Suprapubic skin (tissue), 4 donors: ENCODE measurements around the gene FANCL. TPM values are rescaled to one million over a fixed set of nuclear protein-coding genes. Genes with fewer than 3 reads are reported as not detected.
"Not testable (repeated sequence)": the region's sequence is repeated elsewhere in the genome, so short reads cannot be mapped to it uniquely, and the experiment has no call there.

Experiments
- DNase-seq, 2 donors: peaks; one replicate each; pipeline ENCODE4 v3.0.0-alpha.2; 2019; ENCODE audit warnings: low spot score in 2 of 2
- H3K27ac ChIP-seq: fragments of 200-600 bp; sonication (generic); one replicate; pipeline ENCODE4 v1.5.1; 2019
- H3K27me3 ChIP-seq: fragments of 200-600 bp; sonication (generic); one replicate; pipeline ENCODE4 v1.5.1; 2019
- H3K36me3 ChIP-seq: fragments of 200-600 bp; sonication (generic); one replicate; pipeline ENCODE4 v1.5.1; 2019
- H3K4me1 ChIP-seq: fragments of 200-600 bp; sonication (generic); one replicate; pipeline ENCODE4 v1.5.1; 2019
- H3K4me3 ChIP-seq: fragments of 200-600 bp; sonication (generic); one replicate; pipeline ENCODE4 v1.5.1; 2019; ENCODE audit warnings: mild to moderate bottlenecking
- H3K9me3 ChIP-seq: fragments of 200-600 bp; sonication (generic); one replicate; pipeline ENCODE4 v1.5.1; 2019
- EP300 ChIP-seq: sonication (generic); formaldehyde crosslinking; IDR thresholded peaks from one replicate; pipeline ENCODE4 v1.6.1; 2017; ENCODE audit warnings: antibody characterized with exemption
- POLR2A ChIP-seq, 2 donors: fragments of 450-650 bp; IDR thresholded peaks; one replicate each; pipeline ENCODE4 v1.6.1; 2017; ENCODE audit warnings: antibody characterized with exemption in 2 of 2, mild to moderate bottlenecking in 2 of 2, moderate library complexity in 2 of 2
- POLR2AphosphoS5 ChIP-seq, 3 donors: sonication (generic); formaldehyde crosslinking; IDR thresholded peaks; one replicate each; pipeline ENCODE4 v1.6.1; 2017; ENCODE audit warnings: antibody characterized with exemption in 3 of 3
- WGBS: methylation state at CpG from one replicate; pipeline ENCODE4 v1.1.5; 2018; 5-methylcytosine and 5-hydroxymethylcytosine counted together
- total RNA-seq, 4 donors: library from RNA; depleted of rRNA; stranded (reverse); fragments of >200 nt; gene quantifications; one replicate each; pipeline ENCODE4 v1.1.0, GENCODE V29; 2016
- TF ChIP-seq, protein P1 (sequence below), 2 donors: fragments of 200-600 bp in 1 of 2; fragments of 450-650 bp in 1 of 2; sonication (generic) in 1 of 2; IDR thresholded peaks; one replicate each; pipeline ENCODE4 v1.5.1; 2016 to 2019; ENCODE audit warnings: antibody characterized with exemption in 2 of 2, mild to moderate bottlenecking in 1 of 2, moderate library complexity in 1 of 2

FANCL gene
- total RNA-seq, 4 donors from 2014 or later: 7.8 to 21.0 (median 15.2) TPM

DNA sequence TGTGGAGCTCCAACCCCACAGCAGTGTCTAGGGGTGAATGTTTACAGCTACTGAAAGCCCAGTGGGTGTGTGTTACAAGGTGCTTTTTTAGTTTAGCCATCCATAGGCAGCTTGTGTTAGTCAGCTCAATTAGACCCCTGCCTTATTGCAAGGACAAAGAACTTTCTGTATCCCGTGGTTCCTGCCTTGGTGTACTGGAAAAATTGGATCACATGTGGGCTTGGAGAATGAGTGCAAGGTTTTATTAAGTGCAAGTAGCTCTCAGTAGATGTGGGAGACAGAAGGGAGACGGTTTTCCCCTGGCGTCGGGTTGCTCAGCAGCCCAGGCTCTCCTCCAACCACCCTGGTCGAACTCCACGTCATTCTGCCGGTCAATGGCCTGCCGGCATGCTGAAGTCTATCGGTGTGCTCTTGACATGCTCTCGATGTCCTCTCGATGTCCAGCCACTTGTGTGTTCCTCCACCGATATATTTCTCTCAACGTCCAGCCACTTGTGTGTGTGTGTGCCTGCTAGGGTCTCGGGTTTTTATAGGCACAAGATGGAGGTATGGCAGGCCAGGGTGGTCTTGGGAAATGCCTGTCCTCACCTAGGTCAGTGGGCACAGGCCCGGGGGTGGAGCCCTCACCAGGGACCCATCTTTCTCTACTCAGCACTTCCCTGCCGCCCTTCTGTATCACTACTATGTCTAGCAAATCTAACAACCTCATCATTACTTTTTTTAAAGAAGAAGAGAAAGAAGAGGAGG, 13.8 kb downstream of the FANCL start:
- Histone ChIP-seq H3K4me3 (no peak overlapping the region), H3K4me1 (no peaks in the 10 kb centered on the region), H3K36me3 (peaks cover 10% of the 10 kb centered on the region), H3K27ac (no peak overlapping the region), H3K9me3 (no peaks in the 10 kb centered on the region), H3K27me3 (no peaks in the 10 kb centered on the region)
- DNase-seq: no peak
- TF ChIP-seq POLR2AphosphoS5 (IDR thresholded peaks at IDR 0.05): no peak
- WGBS: 94% methylated on average over 16 of the region's 16 CpGs

DNA sequence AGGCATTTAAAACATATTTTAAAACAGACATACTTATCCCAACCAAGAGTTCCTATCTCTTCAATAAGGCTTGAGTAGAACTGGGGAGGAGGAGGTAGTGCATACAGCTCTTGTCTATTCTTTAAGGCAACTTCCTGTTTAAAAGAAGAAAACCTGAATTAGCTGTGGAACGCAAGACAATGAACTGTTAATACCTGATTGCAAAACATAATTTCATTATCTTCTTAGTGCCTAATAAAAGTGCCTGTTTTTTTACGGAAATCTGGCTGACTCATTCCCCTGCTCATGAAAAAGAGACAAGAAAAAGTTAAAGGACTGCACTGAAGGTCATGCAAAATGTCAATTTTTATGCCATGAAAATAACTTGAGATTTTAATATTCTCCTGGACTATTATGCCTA, 19.2 kb downstream of the FANCL start:
- no peak for DNase-seq
- Histone ChIP-seq H3K27ac (no peak overlapping the region), H3K36me3 (peaks cover 2% of the 10 kb centered on the region), H3K9me3 (no peaks in the 10 kb centered on the region), H3K4me1 (no peaks in the 10 kb centered on the region), H3K27me3 (no peaks in the 10 kb centered on the region), H3K4me3 (no peak overlapping the region)
- WGBS: 86% methylated on average over 2 of the region's 2 CpGs
- TF ChIP-seq POLR2AphosphoS5 (IDR thresholded peaks at IDR 0.05): no peak
- no peak for TF ChIP-seq POLR2A (IDR thresholded peaks at IDR 0.05)
- TF ChIP-seq, protein P1, sequence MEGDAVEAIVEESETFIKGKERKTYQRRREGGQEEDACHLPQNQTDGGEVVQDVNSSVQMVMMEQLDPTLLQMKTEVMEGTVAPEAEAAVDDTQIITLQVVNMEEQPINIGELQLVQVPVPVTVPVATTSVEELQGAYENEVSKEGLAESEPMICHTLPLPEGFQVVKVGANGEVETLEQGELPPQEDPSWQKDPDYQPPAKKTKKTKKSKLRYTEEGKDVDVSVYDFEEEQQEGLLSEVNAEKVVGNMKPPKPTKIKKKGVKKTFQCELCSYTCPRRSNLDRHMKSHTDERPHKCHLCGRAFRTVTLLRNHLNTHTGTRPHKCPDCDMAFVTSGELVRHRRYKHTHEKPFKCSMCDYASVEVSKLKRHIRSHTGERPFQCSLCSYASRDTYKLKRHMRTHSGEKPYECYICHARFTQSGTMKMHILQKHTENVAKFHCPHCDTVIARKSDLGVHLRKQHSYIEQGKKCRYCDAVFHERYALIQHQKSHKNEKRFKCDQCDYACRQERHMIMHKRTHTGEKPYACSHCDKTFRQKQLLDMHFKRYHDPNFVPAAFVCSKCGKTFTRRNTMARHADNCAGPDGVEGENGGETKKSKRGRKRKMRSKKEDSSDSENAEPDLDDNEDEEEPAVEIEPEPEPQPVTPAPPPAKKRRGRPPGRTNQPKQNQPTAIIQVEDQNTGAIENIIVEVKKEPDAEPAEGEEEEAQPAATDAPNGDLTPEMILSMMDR (IDR thresholded peaks at IDR 0.05): no peak
- TF ChIP-seq EP300: no peak

DNA sequence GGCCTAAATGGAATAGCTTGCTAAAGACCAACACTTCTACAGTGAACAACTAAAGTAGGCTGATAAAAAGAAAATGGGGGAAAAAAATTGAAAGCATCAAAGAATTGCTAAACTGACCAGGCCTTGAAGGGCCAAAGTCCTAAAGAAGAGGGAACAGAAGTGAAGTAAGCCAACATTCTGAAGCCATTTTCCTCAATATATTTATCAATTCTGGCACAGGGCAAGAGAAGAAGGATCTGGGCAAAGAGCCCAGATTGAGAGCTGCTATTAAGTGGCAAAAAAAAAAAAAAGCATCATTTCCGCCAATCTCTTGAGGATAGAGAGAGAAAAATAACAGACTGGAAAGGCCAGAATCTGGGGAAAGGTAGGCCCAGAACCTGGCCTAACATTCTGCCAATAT, 25.7 kb downstream of the FANCL start:
- DNase-seq: no peak
- Histone ChIP-seq H3K9me3 (no peaks in the 10 kb centered on the region), H3K36me3 (peaks cover 16% of the 10 kb centered on the region), H3K27ac (no peak overlapping the region), H3K4me1 (no peaks in the 10 kb centered on the region), H3K4me3 (no peak overlapping the region), H3K27me3 (no peaks in the 10 kb centered on the region)
- WGBS: 70% methylated on average over 1 of the region's 1 CpG
- TF ChIP-seq EP300: no peak
- TF ChIP-seq POLR2AphosphoS5 (IDR thresholded peaks at IDR 0.05): no peak
- no peak for TF ChIP-seq POLR2A (IDR thresholded peaks at IDR 0.05)
- TF ChIP-seq, protein P1 (IDR thresholded peaks at IDR 0.05): no peak

DNA sequence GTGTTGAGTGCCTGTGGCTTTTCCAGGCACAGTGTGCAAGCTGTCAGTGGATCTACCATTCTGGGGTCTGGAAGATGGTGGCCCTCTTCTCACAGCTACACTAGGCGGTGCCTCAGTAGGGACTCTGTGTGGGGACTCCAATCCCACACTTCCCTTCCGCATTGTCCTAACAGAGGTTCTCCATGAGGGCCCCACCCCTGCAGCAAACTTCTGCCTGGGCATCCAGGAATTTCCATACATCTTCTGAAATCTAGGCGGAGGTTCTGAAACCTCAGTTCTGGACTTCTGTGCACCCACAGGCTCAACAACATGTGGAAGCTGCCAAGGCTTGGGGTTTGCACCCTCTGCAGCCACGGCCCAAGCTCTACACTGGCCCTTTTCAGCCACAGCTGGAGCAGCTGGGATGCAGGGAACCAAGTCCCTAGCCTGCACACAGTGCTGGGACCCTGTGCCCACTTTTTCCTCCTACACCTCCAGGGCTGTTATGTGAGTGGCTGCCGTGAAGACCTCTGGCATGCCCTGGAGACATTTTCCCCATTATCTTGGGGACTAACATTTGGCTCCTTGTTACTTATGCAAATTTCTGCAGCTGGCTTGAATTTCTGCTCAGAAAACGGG, 30.1 kb downstream of the FANCL start:
- H3K27ac ChIP-seq, H3K4me1 ChIP-seq, H3K9me3 ChIP-seq, H3K27me3 ChIP-seq, H3K4me3 ChIP-seq, DNase-seq: not testable (repeated sequence)
- peaks cover 16% of the 10 kb centered on the region for H3K36me3 ChIP-seq
- WGBS: 95% methylated on average over 6 of the region's 6 CpGs

DNA sequence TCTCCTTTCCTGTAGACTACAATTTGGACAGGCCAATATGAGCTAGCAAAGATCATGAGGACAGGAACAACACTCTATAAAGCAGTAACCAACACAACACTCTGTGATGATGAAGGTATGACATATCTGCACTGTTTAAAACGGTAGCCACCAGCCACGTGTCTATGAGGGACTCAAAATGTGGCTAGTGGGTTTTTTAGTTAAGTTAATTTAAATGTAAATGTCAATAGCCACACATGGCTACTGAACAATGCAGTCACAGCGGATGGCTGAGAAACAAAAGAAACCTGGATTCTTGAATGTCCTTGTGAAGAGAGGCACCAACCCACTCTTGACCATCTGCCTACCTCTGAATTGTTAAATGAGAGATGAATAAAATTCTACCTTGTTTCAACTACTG, 33.9 kb downstream of the FANCL start:
- WGBS: 90% methylated on average over 3 of the region's 3 CpGs
- Histone ChIP-seq H3K27me3 (no peaks in the 10 kb centered on the region), H3K9me3 (no peaks in the 10 kb centered on the region), H3K27ac (no peak overlapping the region), H3K4me3 (no peak overlapping the region), H3K36me3 (peaks cover 20% of the 10 kb centered on the region), H3K4me1 (no peaks in the 10 kb centered on the region)
- TF ChIP-seq, protein P1 (IDR thresholded peaks at IDR 0.05): no peak
- no peak for TF ChIP-seq POLR2AphosphoS5 (IDR thresholded peaks at IDR 0.05)
- no peak for TF ChIP-seq EP300
- no peak for TF ChIP-seq POLR2A (IDR thresholded peaks at IDR 0.05)
- DNase-seq: no peak

DNA sequence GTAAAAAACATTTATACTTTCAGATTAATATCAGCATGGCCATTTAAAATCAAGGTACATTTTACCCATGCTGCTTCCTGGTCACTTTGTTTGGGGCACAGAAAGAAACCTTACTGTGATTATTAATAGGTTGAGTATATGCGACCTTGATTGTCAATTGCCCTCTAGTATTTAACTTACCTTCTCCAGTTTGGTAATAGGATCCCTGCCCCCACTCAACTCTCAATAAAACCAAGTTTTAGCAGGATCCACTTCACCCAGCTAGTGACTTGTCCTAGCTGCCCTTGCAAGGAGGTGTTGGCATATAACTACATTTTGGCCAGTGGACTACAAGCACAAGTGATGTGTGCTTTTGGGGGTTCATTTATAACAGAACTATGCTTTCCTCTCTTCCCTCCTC, 34.3 kb downstream of the FANCL start:
- Histone ChIP-seq H3K9me3 (no peaks in the 10 kb centered on the region), H3K27ac (no peak overlapping the region), H3K4me1 (no peaks in the 10 kb centered on the region), H3K36me3 (peaks cover 16% of the 10 kb centered on the region), H3K4me3 (no peak overlapping the region), H3K27me3 (no peaks in the 10 kb centered on the region)
- no peak for TF ChIP-seq POLR2AphosphoS5 (IDR thresholded peaks at IDR 0.05)
- TF ChIP-seq, protein P1 (IDR thresholded peaks at IDR 0.05): no peak
- TF ChIP-seq EP300: no peak
- no peak for TF ChIP-seq POLR2A (IDR thresholded peaks at IDR 0.05)
- no peak for DNase-seq
- WGBS: 100% methylated on average over 1 of the region's 1 CpG
